Psoas muscle (tissue), 8 donors: ENCODE results near the gene MAPKBP1. TPM values are rescaled to one million over a fixed set of nuclear protein-coding genes. Genes with fewer than 3 reads are reported as not detected.

ENCODE experiments used
- ATAC-seq, 4 donors: fragments of 200-7000 bp; cut with Tn5 transposase; one replicate each; pipeline ENCODE4 v1.9.1; 2020; ENCODE audit warnings: moderate library complexity in 3 of 4, mild to moderate bottlenecking in 2 of 4
- DNase-seq, 2 donors: peaks; one replicate each; pipeline ENCODE4 v3.0.0-alpha.2; 2020
- H3K27ac ChIP-seq: fragments of 200-600 bp; one replicate; pipeline ENCODE4 v1.8.0; 2022
- H3K27me3 ChIP-seq, 3 donors: fragments of 200-600 bp in 1 of 3; one replicate each; pipeline versions ENCODE4 v1.6.1 to v1.8.0; 2013 to 2022; ENCODE audit warnings: low read length in 2 of 3, mild to moderate bottlenecking in 2 of 3, moderate library complexity in 1 of 3; ENCODE audit not compliant: insufficient read depth in 3 of 3
- H3K36me3 ChIP-seq, 2 donors: fragments of 200-600 bp in 1 of 2; one replicate each; pipeline versions ENCODE4 v1.6.1 to v1.8.0; 2013 to 2022; ENCODE audit warnings: low read depth in 1 of 2, mild to moderate bottlenecking in 1 of 2, moderate library complexity in 1 of 2; ENCODE audit not compliant: insufficient read depth in 1 of 2
- H3K4me1 ChIP-seq: fragments of 200-600 bp; one replicate; pipeline ENCODE4 v1.8.0; 2022
- H3K4me3 ChIP-seq: fragments of 200-600 bp; one replicate; pipeline ENCODE4 v1.8.0; 2022; ENCODE audit warnings: mild to moderate bottlenecking
- H3K9me3 ChIP-seq: fragments of 200-600 bp; one replicate; pipeline ENCODE4 v1.8.0; 2022
- WGBS, 3 donors: extraction: QIAGEN DNeasy Blood & Tissue Kit; methylation state at CpG; one replicate each; pipeline versions ENCODE4 v1.1.6 to v1.1.7; 2013; 5-methylcytosine and 5-hydroxymethylcytosine counted together
- intact Hi-C, 2 donors: fragments of 100-400 bp; cut with DNase I; formaldehyde crosslinking; loops; one replicate each; pipeline versions ENCODE4 v1.11.0 to v1.14.2; 2022
- polyA plus RNA-seq, 3 donors: library from polyadenylated mRNA; stranded (reverse); fragments of 200-250 nt; gene quantifications; one replicate each; pipeline ENCODE4 v1.2.3, GENCODE V29; 2013
- total RNA-seq, 4 donors: library from RNA; stranded (reverse); fragmentation: NEBNext Ultra II Directional in 2 of 4; extraction: Animal tissue kit (Norgen Biotek cat#: 25700) in 2 of 4; gene quantifications; one replicate each; pipeline versions ENCODE4 v1.2.1 to v1.2.4, GENCODE V29; 2021 to 2023
- TF ChIP-seq, protein P1 (sequence below): fragments of 200-600 bp; IDR thresholded peaks from one replicate; pipeline ENCODE4 v1.8.0; 2022; ENCODE audit warnings: antibody characterized with exemption
- donor health status: healthy with polysubstance abuse.
- donor health status: DM: no; HTN: no; CAD: no; lungs with moderate emphysema.
- donor health status: Bipolar disorder and iron deficiency.
- donor health status: healthy.
- donor health status: DM: yes; HTN: yes; CAD: no.
- donor health status: DM: no; HTN: no; CAD: no.
- donor health status: DM: no; HTN: no; CAD: no.
- donor health status: DM: yes; HTN: yes; CAD: no.

The MAPKBP1 gene
- total and polyA plus RNA-seq, 7 donors = 2.4 to 10.3 (median 7.1) TPM

DNA sequence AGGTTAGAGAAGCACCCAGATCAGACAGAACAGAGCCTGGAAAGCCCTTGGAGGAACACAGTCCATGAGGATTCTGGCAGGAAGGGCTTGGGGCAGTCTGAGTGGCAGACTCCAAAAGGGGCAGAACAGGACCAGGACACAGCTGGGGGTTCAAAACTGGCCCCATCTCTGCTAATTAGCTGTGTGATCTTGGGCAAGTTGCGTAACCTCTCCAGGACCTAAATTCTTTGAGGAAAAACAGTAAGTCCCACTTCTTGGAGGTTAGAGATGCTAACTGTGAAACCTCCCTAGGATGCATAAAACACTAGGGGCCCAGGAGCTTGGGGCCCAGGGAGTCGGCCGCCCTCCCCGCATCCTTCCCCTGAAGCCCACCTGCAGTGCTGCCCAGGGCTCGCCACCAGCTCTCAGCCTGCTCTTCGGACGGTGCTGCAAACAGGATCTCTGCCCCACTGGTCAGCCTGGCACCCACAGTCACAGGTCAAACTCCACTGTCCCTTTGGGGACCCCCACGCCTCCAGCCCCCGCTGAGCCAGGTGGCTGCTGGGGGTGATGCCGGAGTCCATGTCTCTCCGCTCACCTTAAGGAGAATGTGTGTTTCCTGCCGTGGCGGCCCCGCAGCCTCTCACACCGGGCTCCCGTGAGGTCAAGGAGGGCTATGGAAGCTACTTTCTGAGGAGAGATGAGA lies 76.3 kb downstream of the MAPKBP1 start:
- Histone ChIP-seq H3K9me3 (no peaks in the 10 kb centered on the region), H3K36me3 (peaks cover 0 to 33% of the 10 kb centered on the region in 2 donors), H3K27me3 (peaks cover 0 to 12% (median 4%) of the 10 kb centered on the region in 3 donors), H3K4me1 (no peaks in the 10 kb centered on the region), H3K4me3 (no peak overlapping the region), H3K27ac (no peak overlapping the region)
- WGBS, 3 donors = 65 to 75% (median 66%) methylated on average over 16 of the region's 16 CpGs
- TF ChIP-seq, protein P1, sequence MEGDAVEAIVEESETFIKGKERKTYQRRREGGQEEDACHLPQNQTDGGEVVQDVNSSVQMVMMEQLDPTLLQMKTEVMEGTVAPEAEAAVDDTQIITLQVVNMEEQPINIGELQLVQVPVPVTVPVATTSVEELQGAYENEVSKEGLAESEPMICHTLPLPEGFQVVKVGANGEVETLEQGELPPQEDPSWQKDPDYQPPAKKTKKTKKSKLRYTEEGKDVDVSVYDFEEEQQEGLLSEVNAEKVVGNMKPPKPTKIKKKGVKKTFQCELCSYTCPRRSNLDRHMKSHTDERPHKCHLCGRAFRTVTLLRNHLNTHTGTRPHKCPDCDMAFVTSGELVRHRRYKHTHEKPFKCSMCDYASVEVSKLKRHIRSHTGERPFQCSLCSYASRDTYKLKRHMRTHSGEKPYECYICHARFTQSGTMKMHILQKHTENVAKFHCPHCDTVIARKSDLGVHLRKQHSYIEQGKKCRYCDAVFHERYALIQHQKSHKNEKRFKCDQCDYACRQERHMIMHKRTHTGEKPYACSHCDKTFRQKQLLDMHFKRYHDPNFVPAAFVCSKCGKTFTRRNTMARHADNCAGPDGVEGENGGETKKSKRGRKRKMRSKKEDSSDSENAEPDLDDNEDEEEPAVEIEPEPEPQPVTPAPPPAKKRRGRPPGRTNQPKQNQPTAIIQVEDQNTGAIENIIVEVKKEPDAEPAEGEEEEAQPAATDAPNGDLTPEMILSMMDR = no peak
- DNase-seq (no peak), ATAC-seq (peak in 3 of 4 donors; percentile 7 to 25 (median 11))
- intact Hi-C loops = no loop called here

DNA sequence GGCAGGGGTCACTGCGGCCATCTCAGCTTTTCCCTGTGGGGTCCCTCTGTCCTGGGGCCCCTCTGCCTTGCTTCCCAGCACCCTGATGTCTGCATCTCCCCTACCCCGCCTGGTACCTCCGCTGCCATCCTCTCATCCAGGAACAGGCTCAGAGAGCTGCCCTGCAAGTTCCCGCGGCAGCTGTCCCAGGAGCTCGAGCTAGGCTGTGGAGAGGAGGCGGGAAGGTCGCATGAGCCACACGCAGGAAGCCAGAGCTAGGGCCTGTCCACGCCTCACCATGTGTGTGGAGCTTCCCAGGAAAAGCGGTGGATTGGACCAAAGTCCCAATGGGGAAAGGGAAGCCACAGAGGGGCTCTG lies 76.9 kb downstream of the MAPKBP1 start:
- H3K4me1 ChIP-seq = no peaks in the 10 kb centered on the region
- TF ChIP-seq, protein P1 = no peak
- H3K27me3 ChIP-seq = peaks cover 0 to 12% (median 4%) of the 10 kb centered on the region in 3 donors
- 23 to 43% (median 25%) methylated on average over 11 of the region's 11 CpGs for WGBS, 3 donors
- intact Hi-C loops = no loop called here
- no peak for DNase-seq
- H3K36me3 ChIP-seq = peaks cover 0 to 28% of the 10 kb centered on the region in 2 donors
- H3K27ac ChIP-seq = no peak overlapping the region
- ATAC-seq = peak in 2 of 4 donors; percentile 7 to 21
- no peak overlapping the region for H3K4me3 ChIP-seq
- H3K9me3 ChIP-seq = no peaks in the 10 kb centered on the region

DNA sequence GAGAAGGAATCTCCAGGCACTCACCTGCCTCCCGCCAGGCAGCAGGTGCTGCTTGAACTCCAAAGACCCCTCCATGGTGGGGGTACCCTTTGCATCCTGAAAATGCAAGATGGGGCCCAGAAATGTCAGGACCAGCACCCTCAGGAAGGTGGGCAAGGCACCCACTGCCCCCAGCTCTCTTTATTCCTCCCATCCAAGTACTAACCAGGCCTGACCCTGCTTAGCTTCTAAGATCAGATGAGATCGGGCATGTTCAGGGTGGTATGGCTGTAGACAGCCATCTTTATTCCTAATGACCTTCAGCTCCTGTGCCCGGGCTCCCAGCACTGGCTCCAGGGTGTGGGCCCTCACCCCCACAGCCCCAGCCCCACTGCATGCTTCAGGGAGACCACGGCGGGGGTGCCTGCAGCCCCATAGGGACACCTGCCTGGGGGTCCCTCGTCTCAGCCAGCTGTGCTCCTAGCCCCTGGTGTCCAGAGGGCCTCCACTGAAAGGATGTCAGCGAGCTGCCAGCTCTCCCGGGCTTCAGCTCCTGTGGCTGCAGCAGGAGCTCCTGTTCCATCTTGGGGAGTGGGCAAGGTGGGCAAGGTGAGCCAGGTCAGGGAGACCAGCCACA lies 77.6 kb downstream of the MAPKBP1 start:
- no peak overlapping the region for H3K27ac ChIP-seq
- WGBS, 3 donors = 65 to 79% (median 69%) methylated on average over 8 of the region's 8 CpGs
- no peaks in the 10 kb centered on the region for H3K4me1 ChIP-seq
- H3K36me3 ChIP-seq = peaks cover 0 to 21% of the 10 kb centered on the region in 2 donors
- no peaks in the 10 kb centered on the region for H3K9me3 ChIP-seq
- H3K27me3 ChIP-seq = peaks cover 0 to 12% (median 4%) of the 10 kb centered on the region in 3 donors
- no peak for ATAC-seq
- no peak for DNase-seq
- TF ChIP-seq, protein P1 = no peak
- H3K4me3 ChIP-seq = no peak overlapping the region
- intact Hi-C loops = no loop called here

DNA sequence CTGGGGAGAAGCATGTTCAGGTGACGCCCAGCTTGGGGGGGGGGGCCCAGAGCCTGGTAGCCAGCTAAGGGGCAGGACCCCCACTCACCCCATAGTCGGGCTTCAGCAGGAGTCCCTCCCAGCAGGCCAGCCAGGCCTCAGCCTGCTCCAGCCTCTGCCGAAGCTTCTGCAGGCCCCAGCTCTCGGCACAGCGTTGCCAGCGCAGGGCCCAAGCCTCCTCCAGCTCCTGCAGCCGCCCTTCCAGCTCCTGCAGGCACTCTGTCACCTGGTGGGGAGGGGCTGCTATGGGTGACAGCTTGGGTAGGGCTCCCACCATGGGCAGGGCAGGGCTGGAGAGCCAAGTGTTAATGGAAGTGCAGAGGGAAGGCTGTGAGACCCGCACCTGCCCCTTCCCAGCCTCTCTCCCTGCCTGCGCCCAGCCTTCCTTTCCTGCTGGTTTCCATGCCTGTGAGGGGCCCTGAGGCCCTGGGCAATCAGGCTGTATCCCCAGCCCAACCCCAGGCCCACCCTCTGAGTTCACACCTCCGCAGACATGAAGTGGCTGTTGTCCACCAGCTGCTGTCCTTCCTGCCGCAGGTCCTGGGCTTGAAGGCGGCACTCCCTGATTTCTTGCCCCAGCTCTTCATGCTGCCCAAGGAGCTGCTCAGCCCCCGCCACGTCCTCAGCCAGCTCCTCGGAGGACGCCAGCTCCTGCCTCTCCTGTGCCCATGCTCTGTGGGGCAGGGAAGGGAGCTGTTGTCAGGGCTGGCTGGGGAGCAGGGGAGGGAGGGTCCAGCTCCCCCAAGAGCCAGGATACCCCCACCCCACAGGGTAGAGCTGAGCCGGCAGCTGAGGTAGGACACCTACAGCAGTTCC lies 78.7 kb downstream of the MAPKBP1 start:
- Histone ChIP-seq H3K9me3 (no peaks in the 10 kb centered on the region), H3K27me3 (peaks cover 0 to 12% (median 4%) of the 10 kb centered on the region in 3 donors), H3K4me3 (no peak overlapping the region), H3K27ac (no peak overlapping the region), H3K4me1 (no peaks in the 10 kb centered on the region), H3K36me3 (peaks cover 0 to 10% of the 10 kb centered on the region in 2 donors)
- ATAC-seq = no peak
- WGBS, 3 donors = 71 to 74% (median 74%) methylated on average over 16 to 17 of the region's 17 CpGs
- intact Hi-C loops = no loop called here
- TF ChIP-seq, protein P1 = no peak
- DNase-seq = no peak
